Parathyroid adenoma (tissue), 2 donors: ENCODE data around the gene MYRF.

Source experiments
- H2AFZ ChIP-seq: fragments of 300-600 bp; sonication (generic); one replicate; pipeline ENCODE4 v1.7.0; 2017; ENCODE audit warnings: antibody characterized with exemption, mild to moderate bottlenecking
- H3K27ac ChIP-seq: fragments of 300-600 bp; sonication (generic); one replicate; pipeline ENCODE4 v1.7.0; 2017
- H3K27me3 ChIP-seq: fragments of 300-600 bp; sonication (generic); one replicate; pipeline ENCODE4 v1.7.0; 2017; ENCODE audit warnings: low read length; ENCODE audit not compliant: control insufficient read depth, insufficient read depth
- H3K36me3 ChIP-seq: fragments of 300-600 bp; sonication (generic); one replicate; pipeline ENCODE4 v1.7.0; 2017; ENCODE audit warnings: low read length; ENCODE audit not compliant: control insufficient read depth, insufficient read depth
- H3K4me1 ChIP-seq: fragments of 300-600 bp; sonication (generic); one replicate; pipeline ENCODE4 v1.7.0; 2017; ENCODE audit warnings: control low read depth
- H3K4me2 ChIP-seq: fragments of 300-600 bp; sonication (generic); one replicate; pipeline ENCODE4 v1.7.0; 2017; ENCODE audit warnings: low read length
- H3K4me3 ChIP-seq: fragments of 300-600 bp; sonication (generic); one replicate; pipeline ENCODE4 v1.7.0; 2017; ENCODE audit warnings: low read depth, low read length
- H3K79me2 ChIP-seq: fragments of 300-600 bp; sonication (generic); one replicate; pipeline ENCODE4 v1.7.0; 2017; ENCODE audit warnings: control low read depth
- H3K9ac ChIP-seq: fragments of 300-600 bp; sonication (generic); one replicate; pipeline ENCODE4 v1.7.0; 2017; ENCODE audit warnings: mild to moderate bottlenecking
- H3K9me3 ChIP-seq: fragments of 300-600 bp; sonication (generic); one replicate; pipeline ENCODE4 v1.7.0; 2017; ENCODE audit warnings: low read length; ENCODE audit not compliant: control insufficient read depth
- TF ChIP-seq, protein P1 (sequence below): fragments of 300-600 bp; sonication (generic); IDR thresholded peaks from one replicate; pipeline ENCODE4 v1.7.0; 2017; ENCODE audit warnings: antibody characterized with exemption, mild to moderate bottlenecking
- donor health status: primary hyperparathyroidism.

Gene MYRF

DNA sequence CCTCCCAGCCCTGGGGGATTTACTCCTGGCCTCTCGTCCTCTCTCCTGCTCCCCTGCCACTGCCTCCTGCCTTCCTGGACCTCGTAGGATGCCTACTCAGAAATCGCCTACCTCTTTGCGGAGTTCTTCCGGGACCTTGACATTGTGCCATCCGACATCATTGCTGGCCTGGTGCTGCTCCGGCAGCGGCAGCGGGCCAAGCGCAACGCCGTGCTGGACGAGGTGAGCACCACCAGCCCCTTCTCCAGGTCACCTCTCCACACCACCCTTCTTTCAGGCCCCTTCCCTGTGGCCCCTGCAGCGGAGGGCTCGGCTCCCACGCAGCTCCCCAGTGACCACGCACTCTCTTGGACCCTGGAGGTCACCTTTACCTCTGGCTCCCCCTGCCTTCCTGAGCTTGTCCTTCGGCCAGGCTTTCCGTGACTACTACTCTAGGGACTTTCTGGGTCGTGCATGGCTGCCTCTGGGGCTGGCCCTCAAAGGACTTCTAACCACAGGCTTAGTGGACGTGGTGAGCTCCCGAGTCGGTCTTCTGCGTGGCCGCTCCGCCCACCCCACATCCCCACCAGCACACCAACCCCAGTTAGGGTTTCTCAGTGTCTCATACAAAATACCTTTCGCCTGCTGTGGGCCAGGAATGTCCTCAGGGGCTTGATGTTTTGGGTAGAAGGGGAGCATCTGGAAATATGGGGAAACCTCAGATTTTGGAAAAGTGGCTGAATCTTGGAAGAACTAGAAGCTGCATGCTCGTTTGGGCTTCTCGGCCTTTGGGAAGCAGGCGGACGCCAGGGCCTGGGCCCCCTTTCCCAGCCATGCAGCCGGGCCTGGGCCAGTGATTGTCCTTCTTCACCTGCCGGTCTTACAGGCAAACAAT, 24.1 kb upstream of the MYRF start:
- Histone ChIP-seq H3K27ac (no peak overlapping the region), H3K4me1 (no peaks in the 10 kb centered on the region), H3K36me3 (no peaks in the 10 kb centered on the region), H3K4me2 (no peak overlapping the region), H3K9ac (no peak overlapping the region), H3K79me2 (no peaks in the 10 kb centered on the region), H2AFZ (no peak overlapping the region), H3K27me3 (no peaks in the 10 kb centered on the region), H3K4me3 (no peak overlapping the region), H3K9me3 (no peaks in the 10 kb centered on the region)
- TF ChIP-seq, protein P1, sequence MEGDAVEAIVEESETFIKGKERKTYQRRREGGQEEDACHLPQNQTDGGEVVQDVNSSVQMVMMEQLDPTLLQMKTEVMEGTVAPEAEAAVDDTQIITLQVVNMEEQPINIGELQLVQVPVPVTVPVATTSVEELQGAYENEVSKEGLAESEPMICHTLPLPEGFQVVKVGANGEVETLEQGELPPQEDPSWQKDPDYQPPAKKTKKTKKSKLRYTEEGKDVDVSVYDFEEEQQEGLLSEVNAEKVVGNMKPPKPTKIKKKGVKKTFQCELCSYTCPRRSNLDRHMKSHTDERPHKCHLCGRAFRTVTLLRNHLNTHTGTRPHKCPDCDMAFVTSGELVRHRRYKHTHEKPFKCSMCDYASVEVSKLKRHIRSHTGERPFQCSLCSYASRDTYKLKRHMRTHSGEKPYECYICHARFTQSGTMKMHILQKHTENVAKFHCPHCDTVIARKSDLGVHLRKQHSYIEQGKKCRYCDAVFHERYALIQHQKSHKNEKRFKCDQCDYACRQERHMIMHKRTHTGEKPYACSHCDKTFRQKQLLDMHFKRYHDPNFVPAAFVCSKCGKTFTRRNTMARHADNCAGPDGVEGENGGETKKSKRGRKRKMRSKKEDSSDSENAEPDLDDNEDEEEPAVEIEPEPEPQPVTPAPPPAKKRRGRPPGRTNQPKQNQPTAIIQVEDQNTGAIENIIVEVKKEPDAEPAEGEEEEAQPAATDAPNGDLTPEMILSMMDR = no peak

DNA sequence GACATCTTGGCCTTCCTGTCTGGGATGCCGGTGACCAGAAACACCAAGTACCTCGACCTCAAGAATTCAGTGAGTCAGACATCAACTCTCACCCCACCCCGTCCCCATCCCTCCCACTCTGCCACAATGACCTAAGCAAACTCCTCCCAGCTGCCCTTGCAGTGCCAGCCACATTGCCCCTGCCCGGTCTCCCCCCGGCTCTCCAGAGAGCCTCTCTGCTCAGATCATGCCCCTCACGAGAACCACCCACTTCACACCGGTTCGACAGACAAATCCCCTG, 23.6 kb upstream of the MYRF start:
- no peaks in the 10 kb centered on the region for H3K4me1 ChIP-seq
- H3K9ac ChIP-seq = no peak overlapping the region
- H3K9me3 ChIP-seq = no peaks in the 10 kb centered on the region
- no peak overlapping the region for H3K27ac ChIP-seq
- H3K27me3 ChIP-seq = no peaks in the 10 kb centered on the region
- TF ChIP-seq, protein P1 = no peak
- no peaks in the 10 kb centered on the region for H3K36me3 ChIP-seq
- H2AFZ ChIP-seq = no peak overlapping the region
- no peak overlapping the region for H3K4me2 ChIP-seq
- no peak overlapping the region for H3K4me3 ChIP-seq
- no peaks in the 10 kb centered on the region for H3K79me2 ChIP-seq

DNA sequence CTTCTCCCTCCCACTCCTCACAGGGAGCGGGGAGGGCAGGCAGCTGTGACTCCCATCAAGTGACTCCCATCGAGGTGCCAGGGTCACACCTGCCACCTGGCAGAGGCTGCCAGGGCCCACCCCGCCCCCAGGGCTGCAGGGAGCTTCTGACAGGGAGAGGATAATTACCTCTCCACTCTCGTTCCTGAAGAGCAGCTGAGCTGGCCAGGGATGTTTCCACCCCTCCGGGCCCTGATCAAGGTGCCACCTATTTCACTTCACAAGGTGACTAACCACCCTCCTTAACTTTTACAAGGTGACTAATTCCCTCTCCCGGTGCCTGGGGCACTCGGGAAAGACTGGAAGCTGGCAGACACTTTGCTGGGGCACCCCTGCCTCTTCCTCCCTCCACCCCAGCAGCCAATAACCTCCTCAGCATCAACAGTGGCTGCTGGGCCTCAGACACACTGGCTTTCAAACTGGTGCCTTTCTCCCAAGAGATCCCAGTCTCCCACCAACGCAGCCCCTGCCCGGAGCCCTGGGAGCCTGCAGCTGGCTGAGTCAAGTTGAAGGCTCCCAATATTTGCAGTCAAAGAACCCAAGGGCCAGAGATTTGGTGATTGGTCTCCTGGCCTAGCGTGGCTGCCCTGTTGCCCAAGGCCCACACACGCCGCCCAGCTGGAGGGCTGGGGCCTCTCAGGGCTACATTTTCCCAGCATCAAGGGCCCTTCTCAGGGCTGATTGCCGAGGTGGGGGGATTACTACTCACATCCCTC, 22.0 kb upstream of the MYRF start:
- no peaks in the 10 kb centered on the region for H3K79me2 ChIP-seq
- H3K4me3 ChIP-seq = no peak overlapping the region
- H3K9ac ChIP-seq = no peak overlapping the region
- no peaks in the 10 kb centered on the region for H3K36me3 ChIP-seq
- TF ChIP-seq, protein P1 = no peak
- no peak overlapping the region for H2AFZ ChIP-seq
- no peak overlapping the region for H3K4me2 ChIP-seq
- no peaks in the 10 kb centered on the region for H3K9me3 ChIP-seq
- H3K27ac ChIP-seq = no peak overlapping the region
- H3K27me3 ChIP-seq = no peaks in the 10 kb centered on the region
- no peaks in the 10 kb centered on the region for H3K4me1 ChIP-seq

DNA sequence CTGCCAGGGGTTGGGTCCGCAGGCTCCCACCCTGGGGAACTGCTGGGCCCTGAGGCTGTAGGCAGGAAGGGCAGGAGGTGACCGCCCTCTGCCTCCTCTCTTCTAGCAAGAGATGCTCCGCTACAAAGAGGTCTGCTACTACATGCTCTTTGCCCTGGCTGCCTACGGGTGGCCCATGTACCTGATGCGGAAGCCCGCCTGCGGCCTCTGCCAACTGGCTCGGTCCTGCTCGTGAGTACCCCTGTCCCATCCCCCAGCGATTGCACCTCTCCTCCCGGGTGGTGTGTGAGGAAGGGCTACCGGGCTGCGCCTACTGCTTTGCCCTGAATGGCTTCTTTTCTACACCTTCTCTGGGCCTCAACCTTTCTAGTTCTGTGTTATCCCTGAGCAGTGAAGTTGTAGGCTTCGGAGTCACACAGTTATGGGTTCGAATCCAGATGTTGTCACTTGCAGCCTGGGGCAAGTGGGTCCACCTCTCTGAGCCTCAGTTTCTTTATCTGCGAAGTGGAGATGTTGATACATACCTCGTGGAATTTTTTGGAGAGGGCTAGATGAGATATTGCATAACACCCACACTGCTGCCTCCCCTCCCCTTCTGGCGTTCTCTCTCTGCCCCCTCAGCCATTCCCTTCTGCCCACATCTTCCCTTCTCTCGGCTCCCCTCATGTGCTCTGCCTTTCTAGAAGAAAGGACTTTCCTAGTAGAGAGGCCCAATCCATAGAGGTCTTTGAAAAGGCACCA, 21.1 kb upstream of the MYRF start:
- H3K36me3 ChIP-seq = no peaks in the 10 kb centered on the region
- H3K27me3 ChIP-seq = no peaks in the 10 kb centered on the region
- H3K79me2 ChIP-seq = no peaks in the 10 kb centered on the region
- no peak overlapping the region for H3K4me2 ChIP-seq
- no peak overlapping the region for H3K27ac ChIP-seq
- no peak overlapping the region for H3K9ac ChIP-seq
- no peak overlapping the region for H3K4me3 ChIP-seq
- no peaks in the 10 kb centered on the region for H3K9me3 ChIP-seq
- H3K4me1 ChIP-seq = no peaks in the 10 kb centered on the region
- TF ChIP-seq, protein P1 = no peak
- H2AFZ ChIP-seq = no peak overlapping the region
